Sigmoid colon (tissue), 7 donors: Measurements from ENCODE around the gene MAMDC2. TPM values are rescaled to one million over a fixed set of nuclear protein-coding genes. Genes with fewer than 3 reads are reported as not detected.

Source experiments
- DNase-seq: peaks from one replicate; pipeline ENCODE4 v3.0.0-alpha.2; 2019
- H3K27ac ChIP-seq, 4 donors: fragments of 200-600 bp; sonication (generic); one replicate each; pipeline ENCODE4 v1.5.1; 2016 to 2019; ENCODE audit warnings: mild to moderate bottlenecking in 1 of 4
- H3K27me3 ChIP-seq, 3 donors: fragments of 200-600 bp; sonication (generic); one replicate each; pipeline ENCODE4 v1.5.1; 2019; ENCODE audit warnings: mild to moderate bottlenecking in 1 of 3
- H3K36me3 ChIP-seq, 4 donors: fragments of 200-600 bp; sonication (generic); one replicate each; pipeline ENCODE4 v1.5.1; 2016 to 2019
- H3K4me1 ChIP-seq, 4 donors: fragments of 200-600 bp; sonication (generic); one replicate each; pipeline ENCODE4 v1.5.1; 2017 to 2019
- H3K4me3 ChIP-seq, 4 donors: fragments of 200-600 bp; sonication (generic); one replicate each; pipeline ENCODE4 v1.5.1; 2017 to 2019; ENCODE audit warnings: mild to moderate bottlenecking in 2 of 4, moderate library complexity in 1 of 4
- H3K9me3 ChIP-seq, 4 donors: fragments of 200-600 bp in 3 of 4; sonication (generic) in 3 of 4; one replicate each; pipeline versions ENCODE4 v1.5.1 to v1.6.1; 2013 to 2019
- EP300 ChIP-seq, 4 donors: sonication (generic); formaldehyde crosslinking; IDR thresholded peaks; one replicate each; pipeline ENCODE4 v1.6.1; 2017; ENCODE audit warnings: antibody characterized with exemption in 4 of 4
- POLR2A ChIP-seq, 2 donors: fragments of 450-650 bp; IDR thresholded peaks; one replicate each; pipeline ENCODE4 v1.6.1; 2016; ENCODE audit warnings: antibody characterized with exemption in 2 of 2, mild to moderate bottlenecking in 2 of 2, moderate library complexity in 2 of 2
- POLR2AphosphoS5 ChIP-seq, 4 donors: sonication (generic); formaldehyde crosslinking; IDR thresholded peaks; one replicate each; pipeline ENCODE4 v1.6.1; 2017; ENCODE audit warnings: antibody characterized with exemption in 4 of 4
- WGBS, 2 donors: extraction: QIAGEN DNeasy Blood & Tissue Kit; methylation state at CpG; one replicate each; pipeline ENCODE4 v1.1.7; 2013; 5-methylcytosine and 5-hydroxymethylcytosine counted together
- intact Hi-C: fragments of 100-400 bp; cut with DNase I; formaldehyde crosslinking; loops from one replicate; pipeline ENCODE4 v1.15.1; 2023
- polyA plus RNA-seq, 3 donors: library from polyadenylated mRNA; stranded (reverse); fragments of 200-250 nt; gene quantifications; one replicate each; pipeline ENCODE4 v1.2.3, GENCODE V29; 2013
- total RNA-seq, 4 donors: library from RNA; depleted of rRNA; stranded (reverse); fragments of >200 nt; gene quantifications; one replicate each; pipeline ENCODE4 v1.1.0, GENCODE V29; 2016
- TF ChIP-seq, protein P1 (sequence below), 4 experiments: fragments of 450-650 bp in 3 of 4; fragments of 200-600 bp in 1 of 4; IDR thresholded peaks; one replicate each; pipeline ENCODE4 v1.5.1; 2016 to 2019; ENCODE audit warnings: antibody characterized with exemption in 4 of 4, mild to moderate bottlenecking in 3 of 4, moderate library complexity in 2 of 4
- donor health status: healthy with polysubstance abuse.
- donor health status: Bipolar disorder and iron deficiency.
- donor health status: healthy.

The MAMDC2 gene
- total and polyA plus RNA-seq, 7 donors, result 2.5 to 167 (median 89.9) TPM

- intact Hi-C loops, result no loop called here
- Histone ChIP-seq H3K36me3 (no peaks in the 10 kb centered on the region), H3K27me3 (no peaks in the 10 kb centered on the region), H3K27ac (no peak overlapping the region), H3K4me1 (peaks cover 0 to 13% (median 3%) of the 10 kb centered on the region in 4 donors), H3K4me3 (no peak overlapping the region), H3K9me3 (no peaks in the 10 kb centered on the region)
- no peak for TF ChIP-seq POLR2A (IDR thresholded peaks at IDR 0.05)
- TF ChIP-seq POLR2AphosphoS5 (IDR thresholded peaks at IDR 0.05), result peak in 1 of 4 donors; percentile 10
- DNase-seq, result no peak
- WGBS, 2 donors, result 42 to 62% methylated on average over 3 of the region's 3 CpGs
These were observed 33.6 kb upstream of the MAMDC2 start for GRCh38 chr9:70010015-70010414.

DNA sequence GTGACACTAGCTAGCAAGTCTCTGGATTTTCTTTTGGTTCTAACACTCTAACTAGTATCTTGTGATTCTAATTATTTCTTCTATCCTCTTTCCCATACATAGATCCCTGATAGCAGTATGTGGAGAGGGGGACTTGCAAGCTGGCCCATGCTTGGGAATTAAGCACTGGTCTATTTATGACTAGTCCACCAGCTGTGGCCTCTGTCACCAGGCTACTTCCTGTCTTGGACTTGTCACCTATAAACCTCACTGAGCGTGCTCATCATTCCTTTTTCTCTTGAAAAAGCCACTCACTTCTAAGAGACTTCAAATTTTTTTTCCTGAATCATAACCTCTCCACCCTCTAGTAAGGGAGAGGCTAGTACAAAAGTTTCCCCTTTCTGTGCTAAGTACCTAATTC lies 32.3 kb upstream of the MAMDC2 start:
- Histone ChIP-seq H3K9me3 (no peaks in the 10 kb centered on the region), H3K4me3 (no peak overlapping the region), H3K36me3 (no peaks in the 10 kb centered on the region), H3K4me1 (peaks cover 0 to 9% (median 2%) of the 10 kb centered on the region in 4 donors), H3K27me3 (no peaks in the 10 kb centered on the region), H3K27ac (peak overlapping the region in 1 of 4 donors; percentile 12)
- intact Hi-C loops, result no loop called here
- WGBS, 2 donors, result 77 to 83% methylated on average over 1 of the region's 1 CpG
- TF ChIP-seq POLR2A (IDR thresholded peaks at IDR 0.05), result no peak
- TF ChIP-seq EP300 (IDR thresholded peaks at IDR 0.05), result no peak
- TF ChIP-seq POLR2AphosphoS5 (IDR thresholded peaks at IDR 0.05), result no peak
- TF ChIP-seq, protein P1, sequence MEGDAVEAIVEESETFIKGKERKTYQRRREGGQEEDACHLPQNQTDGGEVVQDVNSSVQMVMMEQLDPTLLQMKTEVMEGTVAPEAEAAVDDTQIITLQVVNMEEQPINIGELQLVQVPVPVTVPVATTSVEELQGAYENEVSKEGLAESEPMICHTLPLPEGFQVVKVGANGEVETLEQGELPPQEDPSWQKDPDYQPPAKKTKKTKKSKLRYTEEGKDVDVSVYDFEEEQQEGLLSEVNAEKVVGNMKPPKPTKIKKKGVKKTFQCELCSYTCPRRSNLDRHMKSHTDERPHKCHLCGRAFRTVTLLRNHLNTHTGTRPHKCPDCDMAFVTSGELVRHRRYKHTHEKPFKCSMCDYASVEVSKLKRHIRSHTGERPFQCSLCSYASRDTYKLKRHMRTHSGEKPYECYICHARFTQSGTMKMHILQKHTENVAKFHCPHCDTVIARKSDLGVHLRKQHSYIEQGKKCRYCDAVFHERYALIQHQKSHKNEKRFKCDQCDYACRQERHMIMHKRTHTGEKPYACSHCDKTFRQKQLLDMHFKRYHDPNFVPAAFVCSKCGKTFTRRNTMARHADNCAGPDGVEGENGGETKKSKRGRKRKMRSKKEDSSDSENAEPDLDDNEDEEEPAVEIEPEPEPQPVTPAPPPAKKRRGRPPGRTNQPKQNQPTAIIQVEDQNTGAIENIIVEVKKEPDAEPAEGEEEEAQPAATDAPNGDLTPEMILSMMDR (IDR thresholded peaks at IDR 0.05), result no peak
- DNase-seq, result no peak

- no peak overlapping the region for H3K27ac ChIP-seq
- 72 to 78% methylated on average over 1 of the region's 1 CpG for WGBS, 2 donors
- no peaks in the 10 kb centered on the region for H3K27me3 ChIP-seq
- TF ChIP-seq EP300 (IDR thresholded peaks at IDR 0.05) (no peak), POLR2A (IDR thresholded peaks at IDR 0.05) (no peak), POLR2AphosphoS5 (IDR thresholded peaks at IDR 0.05) (no peak)
- TF ChIP-seq, protein P1 (IDR thresholded peaks at IDR 0.05), result no peak
- no peak overlapping the region for H3K4me3 ChIP-seq
- intact Hi-C loops, result no loop called here
- H3K36me3 ChIP-seq, result no peaks in the 10 kb centered on the region
- DNase-seq, result no peak
- H3K4me1 ChIP-seq, result peaks cover 0 to 7% (median 0%) of the 10 kb centered on the region in 4 donors
- H3K9me3 ChIP-seq, result no peaks in the 10 kb centered on the region
These were observed 31.1 kb upstream of the MAMDC2 start for GRCh38 chr9:70012569-70012968.

DNA sequence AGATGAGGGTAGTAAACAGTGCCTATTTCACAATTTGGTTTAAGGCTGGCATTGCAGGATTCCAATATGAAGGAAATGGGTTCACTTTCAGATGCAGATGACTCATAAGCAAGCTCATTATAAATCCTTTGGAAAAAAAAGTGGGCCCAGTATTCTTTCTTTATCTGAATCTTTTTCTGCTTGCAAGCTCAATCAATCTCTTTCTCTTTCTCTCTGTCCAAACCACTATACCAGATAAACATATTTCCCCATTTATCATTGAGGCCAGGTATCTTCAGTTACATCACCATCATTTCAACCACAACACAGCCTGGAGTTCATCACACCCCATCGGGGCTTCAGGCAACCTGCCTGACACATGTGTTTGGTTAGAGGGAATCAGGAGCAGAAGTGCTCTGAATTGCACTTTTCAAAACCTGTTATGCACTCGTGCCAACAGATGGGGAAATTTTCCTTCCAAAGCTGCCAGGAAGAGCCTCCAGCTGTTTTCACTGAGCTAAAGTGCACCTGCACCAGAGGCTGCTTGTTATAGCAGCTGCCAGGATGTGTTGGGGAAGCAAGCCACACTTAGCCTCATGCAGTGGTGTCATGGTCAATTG lies 30.0 kb upstream of the MAMDC2 start:
- Histone ChIP-seq H3K4me3 (no peak overlapping the region), H3K36me3 (no peaks in the 10 kb centered on the region), H3K27ac (peak overlapping the region in 1 of 4 donors; percentile 8), H3K9me3 (no peaks in the 10 kb centered on the region), H3K27me3 (no peaks in the 10 kb centered on the region), H3K4me1 (peaks cover 0 to 7% (median 0%) of the 10 kb centered on the region in 4 donors)
- WGBS, 2 donors, result 45 to 62% methylated on average over 2 of the region's 2 CpGs
- TF ChIP-seq POLR2AphosphoS5 (IDR thresholded peaks at IDR 0.05), result peak; percentile 39 to 64 (median 48)
- no peak for TF ChIP-seq EP300 (IDR thresholded peaks at IDR 0.05)
- DNase-seq, result peak; percentile 82
- intact Hi-C loops, result no loop called here

GRCh38 chr9:70015099-70015498 lies 28.5 kb upstream of the MAMDC2 start:
- Histone ChIP-seq H3K27me3 (no peaks in the 10 kb centered on the region), H3K9me3 (no peaks in the 10 kb centered on the region), H3K36me3 (no peaks in the 10 kb centered on the region), H3K4me3 (no peak overlapping the region), H3K27ac (no peak overlapping the region), H3K4me1 (peaks cover 0 to 7% (median 0%) of the 10 kb centered on the region in 4 donors)
- TF ChIP-seq POLR2AphosphoS5 (IDR thresholded peaks at IDR 0.05), result no peak
- TF ChIP-seq POLR2A (IDR thresholded peaks at IDR 0.05), result no peak
- TF ChIP-seq, protein P1 (IDR thresholded peaks at IDR 0.05), result no peak
- no peak for TF ChIP-seq EP300 (IDR thresholded peaks at IDR 0.05)
- 83 to 87% methylated on average over 1 of the region's 1 CpG for WGBS, 2 donors
- no peak for DNase-seq
- intact Hi-C loops, result no loop called here

GRCh38 chr9:70020217-70020616 lies 23.4 kb upstream of the MAMDC2 start:
- Histone ChIP-seq H3K4me3 (no peak overlapping the region), H3K27me3 (no peaks in the 10 kb centered on the region), H3K36me3 (no peaks in the 10 kb centered on the region), H3K4me1 (peaks cover 0 to 9% (median 4%) of the 10 kb centered on the region in 4 donors), H3K9me3 (no peaks in the 10 kb centered on the region), H3K27ac (no peak overlapping the region)
- DNase-seq, result no peak
- intact Hi-C loops, result no loop called here
- TF ChIP-seq POLR2AphosphoS5 (IDR thresholded peaks at IDR 0.05), result no peak
- no peak for TF ChIP-seq EP300 (IDR thresholded peaks at IDR 0.05)
- TF ChIP-seq, protein P1 (IDR thresholded peaks at IDR 0.05), result no peak
- no peak for TF ChIP-seq POLR2A (IDR thresholded peaks at IDR 0.05)
- 80 to 84% methylated on average over 5 of the region's 5 CpGs for WGBS, 2 donors
